ENCODE measurements around the gene DYNLT2. TPM values are rescaled to one million over a fixed set of nuclear protein-coding genes. Genes with fewer than 3 reads are reported as not detected.
A peak's percentile ranks its signal among the peaks of the same experiment; 100 is the strongest.

The DYNLT2 gene, protein sequence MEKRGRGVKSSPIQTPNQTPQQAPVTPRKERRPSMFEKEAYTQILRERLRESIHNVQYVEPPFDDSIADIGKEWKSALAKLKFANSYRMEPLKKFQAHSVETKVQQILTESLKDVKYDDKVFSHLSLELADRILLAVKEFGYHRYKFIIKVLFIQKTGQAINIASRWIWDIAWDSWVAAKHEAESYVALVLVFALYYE
- polyA plus RNA-seq (2012; ENCODE audit: insufficient read length, low read depth): 0.18 TPM

DNA sequence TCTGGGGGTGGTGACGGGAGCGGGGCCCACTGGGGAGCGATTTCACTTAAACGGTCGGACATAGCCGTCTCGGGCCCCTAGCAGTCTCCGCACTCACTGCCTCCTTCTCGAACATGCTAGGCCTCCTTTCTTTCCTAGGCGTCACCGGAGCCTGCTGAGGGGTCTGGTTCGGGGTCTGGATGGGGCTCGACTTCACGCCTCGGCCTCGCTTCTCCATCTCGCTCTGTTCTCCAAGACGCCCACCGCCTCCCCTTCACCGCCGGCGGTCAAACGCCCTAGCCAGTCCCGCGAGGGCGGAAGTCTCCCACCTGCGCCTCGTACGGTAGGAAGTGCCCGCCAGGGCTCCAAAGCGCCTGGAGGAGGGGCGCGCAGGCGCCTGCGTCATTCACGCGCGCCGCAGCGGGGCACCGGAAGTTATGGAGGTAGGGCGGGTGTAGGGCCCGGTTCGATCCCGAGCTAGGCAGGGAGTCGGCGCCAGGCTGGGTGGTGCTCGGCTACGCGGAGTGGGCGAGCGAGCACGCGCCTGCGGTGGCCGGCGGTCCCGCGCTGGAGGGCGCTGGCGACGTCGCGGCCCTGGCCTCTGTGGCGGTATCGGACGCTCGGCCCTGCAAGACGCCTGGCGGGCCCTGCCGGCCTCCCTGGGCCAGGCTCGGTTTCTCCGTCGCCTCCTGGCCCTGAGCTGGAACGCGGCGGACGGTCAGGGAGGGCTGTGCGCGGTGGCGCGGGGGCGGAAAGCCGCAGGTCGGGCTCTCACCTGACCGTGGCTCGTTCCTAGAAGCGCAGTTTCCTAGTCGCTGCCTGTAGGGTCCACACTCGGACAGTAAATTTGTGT lies at the start of gene DYNLT2, which contains the start of gene ERMARD:
DYNLT2 (minus strand) TSS at position 331 of the 832 bp plus-strand sequence; CDS start at position 217, 114 bp downstream.
ERMARD (plus strand) TSS at position 381 of the 832 bp plus-strand sequence; CDS start at position 417, 36 bp downstream.
- peak; percentile 96 for TF ChIP-seq POLR2AphosphoS5 (IDR thresholded peaks at IDR 0.05; ENCODE audit: low read depth, low read length)
- TF ChIP-seq TAF1 (IDR thresholded peaks at IDR 0.05; ENCODE audit: borderline replicate concordance, insufficient read depth, low read length): peak; percentile 88; the same call in 1 of the 2 replicates
- TF ChIP-seq, protein P1, sequence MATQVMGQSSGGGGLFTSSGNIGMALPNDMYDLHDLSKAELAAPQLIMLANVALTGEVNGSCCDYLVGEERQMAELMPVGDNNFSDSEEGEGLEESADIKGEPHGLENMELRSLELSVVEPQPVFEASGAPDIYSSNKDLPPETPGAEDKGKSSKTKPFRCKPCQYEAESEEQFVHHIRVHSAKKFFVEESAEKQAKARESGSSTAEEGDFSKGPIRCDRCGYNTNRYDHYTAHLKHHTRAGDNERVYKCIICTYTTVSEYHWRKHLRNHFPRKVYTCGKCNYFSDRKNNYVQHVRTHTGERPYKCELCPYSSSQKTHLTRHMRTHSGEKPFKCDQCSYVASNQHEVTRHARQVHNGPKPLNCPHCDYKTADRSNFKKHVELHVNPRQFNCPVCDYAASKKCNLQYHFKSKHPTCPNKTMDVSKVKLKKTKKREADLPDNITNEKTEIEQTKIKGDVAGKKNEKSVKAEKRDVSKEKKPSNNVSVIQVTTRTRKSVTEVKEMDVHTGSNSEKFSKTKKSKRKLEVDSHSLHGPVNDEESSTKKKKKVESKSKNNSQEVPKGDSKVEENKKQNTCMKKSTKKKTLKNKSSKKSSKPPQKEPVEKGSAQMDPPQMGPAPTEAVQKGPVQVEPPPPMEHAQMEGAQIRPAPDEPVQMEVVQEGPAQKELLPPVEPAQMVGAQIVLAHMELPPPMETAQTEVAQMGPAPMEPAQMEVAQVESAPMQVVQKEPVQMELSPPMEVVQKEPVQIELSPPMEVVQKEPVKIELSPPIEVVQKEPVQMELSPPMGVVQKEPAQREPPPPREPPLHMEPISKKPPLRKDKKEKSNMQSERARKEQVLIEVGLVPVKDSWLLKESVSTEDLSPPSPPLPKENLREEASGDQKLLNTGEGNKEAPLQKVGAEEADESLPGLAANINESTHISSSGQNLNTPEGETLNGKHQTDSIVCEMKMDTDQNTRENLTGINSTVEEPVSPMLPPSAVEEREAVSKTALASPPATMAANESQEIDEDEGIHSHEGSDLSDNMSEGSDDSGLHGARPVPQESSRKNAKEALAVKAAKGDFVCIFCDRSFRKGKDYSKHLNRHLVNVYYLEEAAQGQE (IDR thresholded peaks at IDR 0.05; ENCODE audit: insufficient read depth in 1 of 2, low read depth in 2 of 2, low read length in 2 of 2): peak in 1 of 2 experiments; percentile 59; a peak in 1 of 4 replicates
- TF ChIP-seq FOXP2 (optimal IDR thresholded peaks at IDR 0.05; ENCODE audit: borderline replicate concordance, extremely low read depth, extremely low read length, insufficient read depth): peak; percentile 89
- TF ChIP-seq SIN3A (IDR thresholded peaks at IDR 0.05; ENCODE audit: borderline replicate concordance, insufficient read depth, low read length): peak; percentile 60; the same call in 1 of the 2 replicates

DNA sequence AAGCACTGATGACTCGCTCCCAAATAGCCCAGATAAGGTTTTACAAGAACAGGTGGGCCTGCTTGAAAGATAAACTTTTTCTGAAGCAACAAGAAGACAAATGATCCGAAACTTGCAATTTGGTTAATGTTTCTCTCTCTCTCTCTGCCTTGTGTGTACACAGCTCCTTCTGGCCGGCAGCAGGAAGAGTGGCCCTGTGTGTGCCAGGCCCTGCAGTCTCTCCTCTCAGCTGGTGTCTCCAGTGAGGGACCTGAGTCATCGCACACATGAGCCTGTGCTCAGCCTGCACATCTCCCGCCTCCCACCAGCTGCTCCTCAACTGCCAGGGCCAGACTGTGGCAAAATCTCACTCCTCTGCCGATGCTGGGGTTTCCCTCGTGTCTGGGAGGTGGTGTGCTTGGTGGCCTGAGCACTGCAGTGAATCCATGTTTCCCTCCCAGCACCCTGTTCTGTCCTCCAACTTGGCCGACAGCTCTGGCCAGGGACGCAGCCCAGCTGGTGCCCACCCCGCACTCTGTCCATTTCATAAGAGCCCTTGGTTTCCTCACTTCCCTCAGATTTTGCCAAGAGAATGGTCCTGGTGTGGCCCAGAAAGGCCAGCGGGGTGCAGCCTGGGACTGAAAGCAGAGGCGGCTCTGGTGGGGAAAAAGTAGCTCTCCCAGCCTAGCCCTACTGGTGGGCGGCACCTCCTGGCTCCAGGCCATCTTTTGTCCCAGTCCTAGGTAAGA lies 49.5 kb upstream of the DYNLT2 start:
- TF ChIP-seq FOXP2 (optimal IDR thresholded peaks at IDR 0.05; ENCODE audit: borderline replicate concordance, extremely low read depth, extremely low read length, insufficient read depth) (no peak), POLR2AphosphoS5 (IDR thresholded peaks at IDR 0.05; ENCODE audit: low read depth, low read length) (no peak), TAF1 (IDR thresholded peaks at IDR 0.05; ENCODE audit: borderline replicate concordance, insufficient read depth, low read length) (no peak)
- TF ChIP-seq, protein P1 (IDR thresholded peaks at IDR 0.05; ENCODE audit: insufficient read depth in 1 of 2, low read depth in 2 of 2, low read length in 2 of 2): no peak

DNA sequence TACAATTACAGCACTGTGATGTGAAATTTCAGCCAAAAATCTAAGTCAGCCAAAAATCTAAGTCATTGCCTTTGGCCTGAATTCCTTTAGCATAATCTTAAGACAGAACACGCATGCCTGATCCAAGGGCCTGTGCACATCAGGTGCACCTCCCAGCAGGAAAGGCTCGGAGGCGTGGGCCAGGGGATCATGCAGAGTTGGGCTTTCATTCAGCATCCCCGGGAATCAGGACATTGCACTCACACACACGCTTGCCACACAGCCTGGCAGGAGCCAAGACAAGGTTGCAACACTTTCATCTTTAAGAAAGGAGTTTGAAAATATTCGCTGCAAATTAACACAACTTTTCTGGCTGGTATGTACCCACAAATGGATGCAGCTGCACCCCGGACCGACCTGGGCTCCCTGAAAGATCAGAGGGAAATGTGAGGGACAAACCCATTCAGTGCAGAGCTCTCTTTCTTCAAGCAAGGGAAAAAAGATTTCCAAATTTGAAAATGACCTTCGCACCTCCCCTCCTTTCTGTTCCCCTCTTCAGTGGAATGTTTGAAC lies 48.8 kb upstream of the DYNLT2 start:
- TF ChIP-seq SIN3A (IDR thresholded peaks at IDR 0.05; ENCODE audit: borderline replicate concordance, insufficient read depth, low read length) (no peak), POLR2AphosphoS5 (IDR thresholded peaks at IDR 0.05; ENCODE audit: low read depth, low read length) (no peak), FOXP2 (optimal IDR thresholded peaks at IDR 0.05; ENCODE audit: borderline replicate concordance, extremely low read depth, extremely low read length, insufficient read depth) (no peak), TAF1 (IDR thresholded peaks at IDR 0.05; ENCODE audit: borderline replicate concordance, insufficient read depth, low read length) (no peak)
- TF ChIP-seq, protein P1 (IDR thresholded peaks at IDR 0.05; ENCODE audit: insufficient read depth in 1 of 2, low read depth in 2 of 2, low read length in 2 of 2): no peak

DNA sequence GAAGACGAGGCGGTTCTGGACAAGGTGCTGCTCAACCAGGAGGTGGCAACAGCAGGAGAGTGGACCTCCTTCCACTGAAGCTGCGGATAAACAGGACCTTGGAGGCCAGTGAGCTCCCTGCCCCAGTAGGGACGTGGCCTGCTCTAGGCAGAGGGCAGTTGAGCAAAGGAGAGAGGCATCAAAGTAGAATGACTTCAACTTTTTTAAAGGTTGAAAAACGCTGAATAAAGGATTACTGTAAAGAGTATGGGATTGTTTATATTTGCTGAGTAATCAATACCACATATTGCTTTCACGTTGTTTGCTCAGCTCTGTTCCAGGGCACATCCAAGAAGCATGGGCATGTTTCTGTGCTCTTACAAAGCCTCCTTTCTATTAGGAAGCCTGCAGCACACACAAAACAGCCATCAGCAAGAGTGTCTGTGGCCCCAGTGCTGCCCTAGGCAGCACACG lies 48.1 kb upstream of the DYNLT2 start:
- TF ChIP-seq TAF1 (IDR thresholded peaks at IDR 0.05; ENCODE audit: borderline replicate concordance, insufficient read depth, low read length): no peak
- no peak for TF ChIP-seq SIN3A (IDR thresholded peaks at IDR 0.05; ENCODE audit: borderline replicate concordance, insufficient read depth, low read length)
- TF ChIP-seq POLR2AphosphoS5 (IDR thresholded peaks at IDR 0.05; ENCODE audit: low read depth, low read length): no peak
- no peak for TF ChIP-seq FOXP2 (optimal IDR thresholded peaks at IDR 0.05; ENCODE audit: borderline replicate concordance, extremely low read depth, extremely low read length, insufficient read depth)
- TF ChIP-seq, protein P1 (IDR thresholded peaks at IDR 0.05; ENCODE audit: insufficient read depth in 1 of 2, low read depth in 2 of 2, low read length in 2 of 2): no peak
